ENCODE measurements around the gene ARHGAP4.

Gene ARHGAP4

GRCh38 chrX:153866302-153867019, 59.6 kb downstream of the ARHGAP4 start:
- DNase-seq (ENCODE audit: low spot score): no peak

GRCh38 chrX:153865685-153866084, 60.4 kb downstream of the ARHGAP4 start:
- DNase-seq (ENCODE audit: low spot score): no peak

- no peak for DNase-seq (ENCODE audit: low spot score)
Observed at GRCh38 chrX:153865321-153865580, 60.8 kb downstream of the ARHGAP4 start.

GRCh38 chrX:153864561-153865320, 61.3 kb downstream of the ARHGAP4 start:
- DNase-seq (ENCODE audit: low spot score): no peak

- no peak for DNase-seq (ENCODE audit: low spot score)
Observed at GRCh38 chrX:153864101-153864500, 62.0 kb downstream of the ARHGAP4 start.

- no peak for DNase-seq (ENCODE audit: low spot score)
Observed at GRCh38 chrX:153863251-153863991, 62.6 kb downstream of the ARHGAP4 start.

- DNase-seq (ENCODE audit: low spot score): no peak
Observed at GRCh38 chrX:153862369-153863250, 63.5 kb downstream of the ARHGAP4 start.

- DNase-seq (ENCODE audit: low spot score): no peak
Observed at GRCh38 chrX:153861733-153862310, 64.2 kb downstream of the ARHGAP4 start.

- DNase-seq (ENCODE audit: low spot score): no peak
Observed at GRCh38 chrX:153861151-153861550, 64.9 kb downstream of the ARHGAP4 start.
